ENCODE data around the gene SYNPR. TPM values are rescaled to one million over a fixed set of nuclear protein-coding genes. Genes with fewer than 3 reads are reported as not detected.

The SYNPR gene
- total and polyA plus RNA-seq, 2 donors from 2014 or later: not detected

DNA sequence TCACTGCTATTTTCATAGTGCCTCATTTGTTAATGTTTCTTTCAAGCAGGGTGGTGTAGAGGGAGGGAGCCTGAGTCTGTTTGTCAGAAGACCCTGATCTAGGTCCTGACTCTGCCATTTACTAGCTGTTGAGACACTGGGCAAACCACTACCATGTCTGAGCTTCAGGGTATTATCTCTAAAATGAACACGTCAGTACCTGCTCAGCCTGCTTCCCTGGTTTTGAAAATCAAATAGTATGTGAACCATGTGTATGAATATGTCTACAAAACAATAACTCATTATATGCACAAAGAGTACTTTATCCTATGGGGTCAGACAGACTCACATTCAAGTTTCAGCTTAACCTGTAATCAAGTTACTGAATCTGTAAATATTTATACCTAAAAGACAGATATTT lies 25.1 kb downstream of the SYNPR start:
- no peaks in the 10 kb centered on the region for H3K27me3 ChIP-seq (ENCODE audit: control insufficient read depth, insufficient read depth, low read length)
- DNase-seq (no peak), FAIRE-seq (no peak)
- H3K4me3 ChIP-seq (ENCODE audit: low read length in 3 of 3): no peak overlapping the region
- H3K36me3 ChIP-seq (ENCODE audit: control insufficient read depth in 2 of 3, insufficient read depth in 3 of 3, low read length in 3 of 3): no peaks in the 10 kb centered on the region
- TF ChIP-seq CTCF (IDR thresholded peaks at IDR 0.05; ENCODE audit: borderline replicate concordance, extremely low read depth, insufficient read depth): no peak
- no peak overlapping the region for H3K27ac ChIP-seq (ENCODE audit: low read depth in 2 of 2, low read length in 2 of 2)
- no peak overlapping the region for H3K9ac ChIP-seq (ENCODE audit: low read length in 3 of 3)
- H3K4me1 ChIP-seq (ENCODE audit: control insufficient read depth in 2 of 3, insufficient read depth in 2 of 3, low read depth in 1 of 3, low read length in 3 of 3): no peaks in the 10 kb centered on the region
- H3K9me3 ChIP-seq (ENCODE audit: control insufficient read depth in 2 of 3, insufficient read depth in 1 of 3, low read length in 3 of 3): no peaks in the 10 kb centered on the region
- intact Hi-C loops (cut with DNase I): no loop called here

DNA sequence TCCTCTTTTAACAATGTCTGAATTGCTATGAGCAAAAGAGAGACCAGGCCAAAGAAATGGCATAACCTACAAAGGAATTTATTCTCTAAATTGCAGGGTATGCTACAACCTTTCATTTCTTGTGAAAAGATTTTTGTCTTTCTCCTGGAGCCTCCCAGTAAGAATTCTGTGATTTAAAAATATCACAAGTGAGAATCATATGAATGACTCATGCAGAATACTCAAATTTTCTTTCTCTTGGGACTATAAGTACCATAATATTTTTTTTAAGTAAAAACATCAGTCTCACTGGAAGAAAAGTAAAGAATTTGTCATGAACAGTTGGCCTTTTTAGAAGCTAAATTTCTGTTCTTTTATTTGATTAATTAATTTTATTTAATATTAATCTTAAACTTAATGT lies 26.3 kb downstream of the SYNPR start:
- DNase-seq (no peak), FAIRE-seq (no peak)
- no peak overlapping the region for H3K4me3 ChIP-seq (ENCODE audit: low read length in 3 of 3)
- H3K27ac ChIP-seq (ENCODE audit: low read depth in 2 of 2, low read length in 2 of 2): no peak overlapping the region
- intact Hi-C loops (cut with DNase I): no loop called here
- no peaks in the 10 kb centered on the region for H3K4me1 ChIP-seq (ENCODE audit: control insufficient read depth in 2 of 3, insufficient read depth in 2 of 3, low read depth in 1 of 3, low read length in 3 of 3)
- TF ChIP-seq CTCF (IDR thresholded peaks at IDR 0.05; ENCODE audit: borderline replicate concordance, extremely low read depth, insufficient read depth): no peak
- no peaks in the 10 kb centered on the region for H3K27me3 ChIP-seq (ENCODE audit: control insufficient read depth, insufficient read depth, low read length)
- H3K9ac ChIP-seq (ENCODE audit: low read length in 3 of 3): no peak overlapping the region
- H3K36me3 ChIP-seq (ENCODE audit: control insufficient read depth in 2 of 3, insufficient read depth in 3 of 3, low read length in 3 of 3): no peaks in the 10 kb centered on the region
- H3K9me3 ChIP-seq (ENCODE audit: control insufficient read depth in 2 of 3, insufficient read depth in 1 of 3, low read length in 3 of 3): no peaks in the 10 kb centered on the region

- FAIRE-seq: no peak
- DNase-seq: no peak
- H3K36me3 ChIP-seq (ENCODE audit: control insufficient read depth in 2 of 3, insufficient read depth in 3 of 3, low read length in 3 of 3): no peaks in the 10 kb centered on the region
- intact Hi-C loops (cut with DNase I): no loop called here
- no peak for TF ChIP-seq CTCF (IDR thresholded peaks at IDR 0.05; ENCODE audit: borderline replicate concordance, extremely low read depth, insufficient read depth)
- no peak overlapping the region for H3K9ac ChIP-seq (ENCODE audit: low read length in 3 of 3)
- H3K9me3 ChIP-seq (ENCODE audit: control insufficient read depth in 2 of 3, insufficient read depth in 1 of 3, low read length in 3 of 3): no peaks in the 10 kb centered on the region
- no peaks in the 10 kb centered on the region for H3K4me1 ChIP-seq (ENCODE audit: control insufficient read depth in 2 of 3, insufficient read depth in 2 of 3, low read depth in 1 of 3, low read length in 3 of 3)
- no peaks in the 10 kb centered on the region for H3K27me3 ChIP-seq (ENCODE audit: control insufficient read depth, insufficient read depth, low read length)
- H3K4me3 ChIP-seq (ENCODE audit: low read length in 3 of 3): no peak overlapping the region
- no peak overlapping the region for H3K27ac ChIP-seq (ENCODE audit: low read depth in 2 of 2, low read length in 2 of 2)
These were observed 30.0 kb downstream of the SYNPR start for GRCh38 chr3:63308072-63308471.

DNA sequence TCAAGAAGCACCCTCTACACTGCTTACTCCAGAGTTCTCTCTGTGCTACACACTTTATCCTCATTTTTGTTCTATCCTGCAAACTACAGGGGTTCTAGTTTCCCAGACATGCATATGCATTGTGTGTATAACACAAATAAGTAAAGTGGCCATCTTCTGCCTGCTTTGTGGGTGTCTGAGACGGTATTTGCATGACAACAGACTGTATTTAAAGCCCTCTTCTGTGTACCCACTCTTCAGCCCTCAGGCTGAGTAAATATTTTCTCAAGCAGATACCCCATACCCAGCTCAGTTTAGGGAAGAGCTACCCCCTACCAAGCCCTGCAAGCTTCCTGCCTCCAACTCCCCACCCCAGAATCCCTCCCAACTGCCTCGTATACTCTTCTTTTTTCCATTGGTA lies 31.7 kb downstream of the SYNPR start:
- intact Hi-C loops (cut with DNase I): no loop called here
- no peak for FAIRE-seq
- Histone ChIP-seq H3K36me3 (ENCODE audit: control insufficient read depth in 2 of 3, insufficient read depth in 3 of 3, low read length in 3 of 3) (no peaks in the 10 kb centered on the region), H3K9me3 (ENCODE audit: control insufficient read depth in 2 of 3, insufficient read depth in 1 of 3, low read length in 3 of 3) (no peaks in the 10 kb centered on the region), H3K4me1 (ENCODE audit: control insufficient read depth in 2 of 3, insufficient read depth in 2 of 3, low read depth in 1 of 3, low read length in 3 of 3) (no peaks in the 10 kb centered on the region), H3K27me3 (ENCODE audit: control insufficient read depth, insufficient read depth, low read length) (no peaks in the 10 kb centered on the region), H3K4me3 (ENCODE audit: low read length in 3 of 3) (no peak overlapping the region), H3K27ac (ENCODE audit: low read depth in 2 of 2, low read length in 2 of 2) (no peak overlapping the region), H3K9ac (ENCODE audit: low read length in 3 of 3) (no peak overlapping the region)
- DNase-seq: no peak
- TF ChIP-seq CTCF (IDR thresholded peaks at IDR 0.05; ENCODE audit: borderline replicate concordance, extremely low read depth, insufficient read depth): no peak

Data from kidney (tissue), 14 donors.